Prostate gland (tissue), 2 donors: ENCODE results near the gene ANGEL2. TPM values are rescaled to one million over a fixed set of nuclear protein-coding genes. Genes with fewer than 3 reads are reported as not detected.
"Not testable (repeated sequence)": the region's sequence is repeated elsewhere in the genome, so short reads cannot be mapped to it uniquely, and the experiment has no call there.

Source experiments
- DNase-seq: peaks from one replicate; pipeline ENCODE4 v3.0.0-alpha.2; 2019; ENCODE audit warnings: low spot score
- H3K27ac ChIP-seq, 2 donors: fragments of 200-600 bp; sonication (generic); 2 replicates each; pipeline ENCODE4 v1.5.1; 2017 to 2019
- H3K27me3 ChIP-seq: fragments of 200-600 bp; sonication (generic); replicated peaks from 2 replicates; pipeline ENCODE4 v1.5.1; 2019; ENCODE audit not compliant: insufficient read depth
- H3K36me3 ChIP-seq, 2 donors: fragments of 200-600 bp; sonication (generic); 1 replicate in 1 of 2; 2 replicates in 1 of 2; pipeline versions ENCODE4 v1.5.1 to v1.8.1; 2017 to 2019
- H3K4me1 ChIP-seq: fragments of 200-600 bp; sonication (generic); replicated peaks from 2 replicates; pipeline ENCODE4 v1.5.1; 2019
- H3K4me3 ChIP-seq, 2 donors: fragments of 200-600 bp; sonication (generic); 2 replicates each; pipeline ENCODE4 v1.5.1; 2017 to 2019
- H3K9me3 ChIP-seq: fragments of 200-600 bp; sonication (generic); 2 replicates; pipeline ENCODE4 v1.5.1; 2017
- POLR2A ChIP-seq: fragments of 450-650 bp; IDR thresholded peaks from one replicate; pipeline ENCODE4 v1.6.1; 2016; ENCODE audit warnings: antibody characterized with exemption, mild to moderate bottlenecking
- POLR2AphosphoS5 ChIP-seq: sonication (generic); formaldehyde crosslinking; IDR thresholded peaks from one replicate; pipeline ENCODE4 v1.6.1; 2017; ENCODE audit warnings: antibody characterized with exemption
- WGBS: methylation state at CpG from one replicate; pipeline ENCODE4 v1.1.5; 2018; 5-methylcytosine and 5-hydroxymethylcytosine counted together
- intact Hi-C: fragments of 100-400 bp; cut with DNase I; formaldehyde crosslinking; loops from one replicate; pipeline ENCODE4 v1.14.2; 2022
- total RNA-seq, 2 donors: library from RNA; depleted of rRNA; stranded (reverse); fragments of >200 nt; gene quantifications; one replicate each; pipeline ENCODE4 v1.1.0, GENCODE V29; 2016
- TF ChIP-seq, protein P1 (sequence below), 4 experiments: fragments of 200-600 bp in 2 of 4; fragments of 450-650 bp in 2 of 4; sonication (generic) in 2 of 4; IDR thresholded peaks; 1 replicate in 3 of 4; 2 replicates in 1 of 4; pipeline ENCODE4 v1.5.1; 2016 to 2019; ENCODE audit warnings: antibody characterized with exemption in 4 of 4, mild to moderate bottlenecking in 2 of 4, moderate library complexity in 2 of 4

ANGEL2 gene
- total RNA-seq, 2 donors from 2014 or later = 54.0 to 57.3 TPM

DNA sequence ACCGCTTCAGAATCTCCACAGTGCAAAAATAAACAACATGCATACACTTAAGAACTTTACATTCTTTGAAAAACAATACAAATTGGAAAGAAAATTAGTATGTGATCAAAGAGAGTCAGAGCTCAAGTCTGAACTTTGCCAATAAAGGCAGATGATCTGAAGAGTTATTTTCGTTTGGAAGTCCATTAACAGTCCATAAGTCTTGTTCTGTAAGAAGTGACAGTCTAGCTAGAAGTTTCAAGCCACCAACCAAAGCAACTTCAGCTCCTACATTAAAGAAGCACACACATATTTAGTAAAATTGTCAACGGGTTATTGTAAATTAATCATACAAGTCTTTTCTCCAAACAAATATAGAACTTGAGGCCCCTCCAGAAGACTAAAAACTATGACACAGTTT is 20.7 kb downstream of the ANGEL2 start:
- Histone ChIP-seq H3K27ac (no peak overlapping the region), H3K4me1 (no peaks in the 10 kb centered on the region), H3K27me3 (no peaks in the 10 kb centered on the region), H3K9me3 (no peaks in the 10 kb centered on the region), H3K4me3 (no peak overlapping the region), H3K36me3 (no peaks in the 10 kb centered on the region)
- intact Hi-C loops = loop anchor here (5.0 kb wide), 1 partner anchor 178 kb away; no protein-coding TSS in a partner anchor
- 89% methylated on average over 3 of the region's 3 CpGs for WGBS
- no peak for DNase-seq
- TF ChIP-seq, protein P1, sequence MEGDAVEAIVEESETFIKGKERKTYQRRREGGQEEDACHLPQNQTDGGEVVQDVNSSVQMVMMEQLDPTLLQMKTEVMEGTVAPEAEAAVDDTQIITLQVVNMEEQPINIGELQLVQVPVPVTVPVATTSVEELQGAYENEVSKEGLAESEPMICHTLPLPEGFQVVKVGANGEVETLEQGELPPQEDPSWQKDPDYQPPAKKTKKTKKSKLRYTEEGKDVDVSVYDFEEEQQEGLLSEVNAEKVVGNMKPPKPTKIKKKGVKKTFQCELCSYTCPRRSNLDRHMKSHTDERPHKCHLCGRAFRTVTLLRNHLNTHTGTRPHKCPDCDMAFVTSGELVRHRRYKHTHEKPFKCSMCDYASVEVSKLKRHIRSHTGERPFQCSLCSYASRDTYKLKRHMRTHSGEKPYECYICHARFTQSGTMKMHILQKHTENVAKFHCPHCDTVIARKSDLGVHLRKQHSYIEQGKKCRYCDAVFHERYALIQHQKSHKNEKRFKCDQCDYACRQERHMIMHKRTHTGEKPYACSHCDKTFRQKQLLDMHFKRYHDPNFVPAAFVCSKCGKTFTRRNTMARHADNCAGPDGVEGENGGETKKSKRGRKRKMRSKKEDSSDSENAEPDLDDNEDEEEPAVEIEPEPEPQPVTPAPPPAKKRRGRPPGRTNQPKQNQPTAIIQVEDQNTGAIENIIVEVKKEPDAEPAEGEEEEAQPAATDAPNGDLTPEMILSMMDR (IDR thresholded peaks at IDR 0.05) = no peak
- TF ChIP-seq POLR2A (no peak), POLR2AphosphoS5 (no peak)

DNA sequence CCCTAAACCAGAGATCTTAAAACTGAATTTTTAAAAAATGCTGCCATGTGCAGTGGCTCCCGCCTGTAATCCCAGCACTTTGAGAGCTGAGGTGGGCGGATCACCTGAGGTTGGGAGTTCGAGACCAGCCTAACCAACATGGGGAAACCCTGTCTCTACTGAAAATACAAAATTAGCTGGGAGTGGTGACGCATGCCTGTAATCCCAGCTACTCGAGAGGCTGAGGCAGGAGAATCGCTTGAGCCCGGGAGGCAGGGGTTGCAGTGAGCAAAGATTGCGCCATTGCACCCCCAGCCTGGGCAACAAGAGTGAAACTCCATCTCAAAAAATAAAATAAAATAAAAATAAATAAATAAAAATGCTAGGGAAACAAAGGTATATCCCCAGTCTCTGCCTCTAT is 21.7 kb downstream of the ANGEL2 start:
- H3K27ac ChIP-seq, H3K9me3 ChIP-seq, H3K36me3 ChIP-seq, H3K27me3 ChIP-seq, DNase-seq, H3K4me3 ChIP-seq, intact Hi-C loops, H3K4me1 ChIP-seq: not testable (repeated sequence)
- 92% methylated on average over 8 of the region's 8 CpGs for WGBS

DNA sequence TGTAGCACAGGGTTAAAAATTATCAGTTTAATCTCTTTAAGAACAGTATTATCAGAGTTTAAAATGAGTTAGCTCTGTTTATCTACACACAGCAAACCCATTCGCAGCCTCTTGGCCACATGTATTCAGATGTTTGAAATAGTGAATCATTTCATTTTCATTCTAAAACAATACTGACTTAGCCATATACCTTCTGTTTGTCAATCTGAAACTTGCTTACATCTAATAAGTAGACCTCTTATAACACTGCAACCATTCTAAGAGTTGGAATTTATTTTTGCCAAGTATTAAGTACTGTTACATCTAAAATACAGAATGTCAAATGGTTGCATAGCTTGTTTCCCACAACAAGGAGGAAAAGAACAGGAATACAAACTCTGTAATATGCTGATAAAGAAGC is 25.4 kb downstream of the ANGEL2 start:
- H3K9me3 ChIP-seq = no peaks in the 10 kb centered on the region
- WGBS = 43% methylated on average over 1 of the region's 1 CpG
- DNase-seq = no peak
- TF ChIP-seq POLR2AphosphoS5 (no peak), POLR2A (no peak)
- no peaks in the 10 kb centered on the region for H3K4me1 ChIP-seq
- no peaks in the 10 kb centered on the region for H3K27me3 ChIP-seq
- no peaks in the 10 kb centered on the region for H3K36me3 ChIP-seq
- intact Hi-C loops = no loop called here
- no peak overlapping the region for H3K27ac ChIP-seq
- H3K4me3 ChIP-seq = no peak overlapping the region

DNA sequence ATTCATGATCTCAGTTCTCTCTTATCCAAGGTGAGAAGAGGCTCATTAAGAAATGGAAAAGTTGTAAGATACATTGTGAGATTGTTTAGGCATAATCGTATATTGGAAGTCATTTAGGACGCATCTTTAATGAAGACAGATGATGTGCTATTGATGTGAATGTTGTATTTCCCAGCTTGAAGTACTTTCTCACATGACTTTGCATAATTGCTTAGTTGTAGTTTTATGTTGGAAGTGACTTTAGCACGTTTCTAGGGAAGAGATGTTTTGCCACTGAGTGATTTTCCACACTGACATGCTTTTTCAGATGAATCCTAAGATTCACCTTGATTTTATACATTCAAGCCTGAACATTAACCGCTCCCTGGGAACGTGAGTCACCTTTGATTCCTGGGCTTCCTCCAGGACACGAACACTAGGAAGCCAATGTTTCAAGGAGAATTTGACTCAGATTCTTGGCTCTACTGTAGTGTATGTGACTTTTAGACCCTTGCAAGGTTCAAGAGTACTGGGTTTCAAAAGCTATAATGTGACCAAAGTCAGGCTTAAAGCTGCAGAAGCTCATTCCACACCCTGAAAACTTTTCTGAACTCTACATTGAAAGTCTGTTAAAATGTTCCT is 27.9 kb downstream of the ANGEL2 start:
- Histone ChIP-seq H3K9me3 (no peaks in the 10 kb centered on the region), H3K4me3 (no peak overlapping the region), H3K36me3 (no peaks in the 10 kb centered on the region), H3K4me1 (no peaks in the 10 kb centered on the region), H3K27me3 (no peaks in the 10 kb centered on the region), H3K27ac (no peak overlapping the region)
- WGBS = 55% methylated on average over 6 of the region's 6 CpGs
- DNase-seq = no peak
- intact Hi-C loops = loop anchor here (5.0 kb wide), 1 partner anchor 321 kb away; no protein-coding TSS in a partner anchor
- no peak for TF ChIP-seq POLR2AphosphoS5
- TF ChIP-seq, protein P1 (IDR thresholded peaks at IDR 0.05) = no peak

DNA sequence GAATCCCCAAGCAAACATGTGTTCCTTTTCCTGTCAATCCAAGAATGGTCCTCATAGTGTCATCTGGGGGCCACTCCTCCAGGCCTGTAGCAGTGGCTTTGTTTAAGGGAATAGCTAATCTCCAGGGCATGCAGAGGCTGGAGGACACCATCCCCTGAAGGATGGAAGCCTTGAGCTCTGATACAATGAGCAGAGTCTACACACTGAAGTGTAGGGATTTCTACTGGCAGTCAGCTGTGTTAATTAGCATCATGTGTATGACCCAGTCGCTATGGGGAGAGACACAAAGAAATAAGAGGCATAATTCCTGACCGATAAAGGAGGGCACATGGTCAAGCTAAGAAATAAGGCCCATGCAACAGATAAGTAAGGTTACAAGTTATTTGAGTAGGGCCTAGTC is 29.1 kb downstream of the ANGEL2 start:
- H3K27ac ChIP-seq = no peak overlapping the region
- no peak for DNase-seq
- 91% methylated on average over 2 of the region's 2 CpGs for WGBS
- intact Hi-C loops = loop anchor here (5.0 kb wide), 1 partner anchor 319 kb away; no protein-coding TSS in a partner anchor
- no peaks in the 10 kb centered on the region for H3K27me3 ChIP-seq
- no peak overlapping the region for H3K4me3 ChIP-seq
- H3K36me3 ChIP-seq = no peaks in the 10 kb centered on the region
- TF ChIP-seq POLR2A (no peak), POLR2AphosphoS5 (no peak)
- TF ChIP-seq, protein P1 (IDR thresholded peaks at IDR 0.05) = no peak
- H3K9me3 ChIP-seq = no peaks in the 10 kb centered on the region
- peaks cover under 1% of the 10 kb centered on the region for H3K4me1 ChIP-seq
